RWPE2 (cell line): ENCODE results near the gene POU2F1.

ENCODE experiments used
- ATAC-seq: fragments of 200-7000 bp; cut with Tn5 transposase; 3 replicates; pipeline ENCODE4 v1.9.1; 2021; ENCODE audit warnings: low read depth
- DNase-seq: peaks from one replicate; pipeline ENCODE4 v3.0.0-alpha.2; 2020; ENCODE audit warnings: low spot score
- H3K27ac ChIP-seq: fragments of 450-650 bp; 2 replicates; pipeline ENCODE4 v1.5.1; 2017; ENCODE audit warnings: mild to moderate bottlenecking; ENCODE audit not compliant: poor library complexity, severe bottlenecking
- H3K27me3 ChIP-seq: fragments of 250-450 bp; sonication (Bioruptor Pico); 2 replicates; pipeline ENCODE4 v1.5.1; 2021; ENCODE audit warnings: mild to moderate bottlenecking, moderate library complexity; ENCODE audit not compliant: insufficient read depth, poor library complexity, severe bottlenecking
- H3K36me3 ChIP-seq: fragments of 250-450 bp; sonication (Bioruptor Pico); 2 replicates; pipeline ENCODE4 v1.5.1; 2020; ENCODE audit warnings: low read depth, mild to moderate bottlenecking, moderate library complexity
- H3K4me1 ChIP-seq: fragments of 250-450 bp; sonication (Bioruptor Pico); 2 replicates; pipeline ENCODE4 v1.5.1; 2021; ENCODE audit warnings: mild to moderate bottlenecking, moderate library complexity; ENCODE audit not compliant: insufficient read depth, poor library complexity, severe bottlenecking
- H3K4me3 ChIP-seq: fragments of 250-450 bp; sonication (Bioruptor Pico); 2 replicates; pipeline ENCODE4 v1.5.1; 2021; ENCODE audit warnings: mild to moderate bottlenecking, moderate library complexity; ENCODE audit not compliant: severe bottlenecking
- H3K9me3 ChIP-seq: fragments of 250-450 bp; sonication (Bioruptor Pico); 2 replicates; pipeline ENCODE4 v1.5.1; 2021; ENCODE audit warnings: mild to moderate bottlenecking, moderate library complexity; ENCODE audit not compliant: severe bottlenecking
- CTCF ChIP-seq: fragments of 450-650 bp; IDR thresholded peaks from one replicate; pipeline ENCODE4 v1.5.1; 2017; ENCODE audit warnings: mild to moderate bottlenecking, moderate library complexity; ENCODE audit not compliant: poor library complexity, severe bottlenecking

Gene POU2F1

DNA sequence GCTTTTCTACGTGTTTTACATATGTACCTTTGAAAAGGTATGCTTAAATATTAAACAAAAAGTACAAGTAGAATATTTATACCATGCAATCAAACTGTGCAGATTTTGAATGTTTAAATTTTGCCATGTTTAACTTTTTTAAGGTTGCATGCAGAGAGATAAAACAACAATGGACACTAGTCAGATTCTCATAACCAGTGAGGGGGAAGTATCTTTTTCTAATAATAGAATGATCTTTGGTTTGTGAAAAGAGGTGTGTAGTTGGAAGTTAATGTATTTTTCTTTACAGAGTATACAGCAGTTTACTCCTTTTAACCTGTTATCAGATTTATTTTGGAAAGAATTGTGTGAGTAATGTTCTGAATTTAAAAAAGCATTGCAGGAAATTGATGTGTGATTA lies 27.1 kb downstream of the POU2F1 start:
- Histone ChIP-seq H3K4me1 (no peaks in the 10 kb centered on the region), H3K9me3 (no peaks in the 10 kb centered on the region), H3K27ac (no peak overlapping the region), H3K36me3 (no peaks in the 10 kb centered on the region), H3K4me3 (no peak overlapping the region), H3K27me3 (no peaks in the 10 kb centered on the region)
- DNase-seq: no peak
- no peak for ATAC-seq
- no peak for TF ChIP-seq CTCF

GRCh38 chr1:167248707-167249642 lies 28.3 kb downstream of the POU2F1 start:
- H3K27ac ChIP-seq: no peak overlapping the region
- no peaks in the 10 kb centered on the region for H3K27me3 ChIP-seq
- no peak for DNase-seq
- TF ChIP-seq CTCF: no peak
- no peaks in the 10 kb centered on the region for H3K4me1 ChIP-seq
- no peaks in the 10 kb centered on the region for H3K9me3 ChIP-seq
- H3K4me3 ChIP-seq: no peak overlapping the region
- no peak for ATAC-seq
- no peaks in the 10 kb centered on the region for H3K36me3 ChIP-seq

GRCh38 chr1:167249702-167250101 lies 29.0 kb downstream of the POU2F1 start:
- no peaks in the 10 kb centered on the region for H3K27me3 ChIP-seq
- no peak for DNase-seq
- no peaks in the 10 kb centered on the region for H3K4me1 ChIP-seq
- no peak for TF ChIP-seq CTCF
- ATAC-seq: no peak
- H3K36me3 ChIP-seq: no peaks in the 10 kb centered on the region
- no peak overlapping the region for H3K4me3 ChIP-seq
- H3K27ac ChIP-seq: no peak overlapping the region
- H3K9me3 ChIP-seq: no peaks in the 10 kb centered on the region

DNA sequence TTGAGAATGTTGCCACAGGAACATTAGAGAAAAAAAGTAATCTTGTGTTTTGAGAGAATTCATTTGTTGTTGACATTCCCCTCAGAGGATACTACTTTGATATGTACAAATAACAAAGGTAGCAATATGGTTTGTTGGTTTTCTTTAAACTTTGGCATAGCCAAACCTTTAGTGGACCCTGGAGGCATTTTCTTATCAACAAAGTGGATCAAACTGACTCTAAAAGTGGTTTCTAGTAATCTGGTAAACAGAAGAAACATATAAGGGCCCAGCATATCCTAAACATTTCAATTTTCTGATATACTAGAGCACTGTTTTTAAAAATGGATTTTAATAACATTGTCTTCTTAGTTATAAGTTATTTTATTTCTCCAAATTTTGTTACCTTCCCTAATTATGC lies 29.8 kb downstream of the POU2F1 start:
- H3K27me3 ChIP-seq: no peaks in the 10 kb centered on the region
- ATAC-seq (no peak), DNase-seq (no peak)
- no peak for TF ChIP-seq CTCF
- H3K27ac ChIP-seq: no peak overlapping the region
- H3K4me1 ChIP-seq: no peaks in the 10 kb centered on the region
- H3K36me3 ChIP-seq: no peaks in the 10 kb centered on the region
- H3K4me3 ChIP-seq: no peak overlapping the region
- H3K9me3 ChIP-seq: no peaks in the 10 kb centered on the region

DNA sequence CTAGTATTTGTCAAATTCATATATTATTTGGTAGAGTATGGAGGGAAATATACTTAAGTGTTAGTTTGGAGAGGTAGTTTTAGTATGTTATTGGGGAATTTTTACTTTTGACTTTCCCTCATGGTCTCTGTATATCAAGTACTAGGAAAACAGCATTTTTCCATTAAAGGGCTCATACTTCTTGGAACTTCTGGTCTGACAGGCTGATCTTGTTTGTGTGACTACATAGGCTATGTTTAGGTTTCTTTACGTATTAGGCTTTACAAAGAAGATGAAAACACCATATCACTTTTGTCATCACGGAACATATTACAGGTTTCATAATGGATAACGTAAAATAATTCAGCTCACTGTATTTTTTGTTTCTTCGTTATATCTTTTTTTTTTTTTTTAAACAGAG lies 30.8 kb downstream of the POU2F1 start:
- no peak for DNase-seq
- Histone ChIP-seq H3K9me3 (no peaks in the 10 kb centered on the region), H3K27ac (no peak overlapping the region), H3K4me3 (no peak overlapping the region), H3K36me3 (no peaks in the 10 kb centered on the region), H3K4me1 (no peaks in the 10 kb centered on the region), H3K27me3 (no peaks in the 10 kb centered on the region)
- no peak for TF ChIP-seq CTCF
- no peak for ATAC-seq
